ENCODE data around the gene OR1L8.
"Not testable (repeated sequence)": the region's sequence is repeated elsewhere in the genome, so short reads cannot be mapped to it uniquely, and the experiment has no call there.

Gene OR1L8

GRCh38 chr9:122552812-122553211, 30.4 kb downstream of the OR1L8 start, which contains the start of gene OR1N2:
TSS of gene OR1N2 (plus strand) at chr9:122553112. CDS start at chr9:122553212, 100 bp downstream.
- H3K4me1 ChIP-seq (ENCODE audit: control insufficient read depth in 1 of 2, insufficient read depth in 2 of 2, low read length in 2 of 2): no peaks in the 10 kb centered on the region
- no peak within 1 kb of the TSS for H3K4me3 ChIP-seq (ENCODE audit: low read depth in 1 of 2, low read length in 2 of 2)
- no peaks in the 10 kb centered on the region for H3K36me3 ChIP-seq (ENCODE audit: control insufficient read depth in 1 of 2, insufficient read depth in 2 of 2, low read length in 2 of 2)
- H3K27ac ChIP-seq (ENCODE audit: low read length): no peak within 1 kb of the TSS
- H3K27me3 ChIP-seq (ENCODE audit: low read depth, low read length): no peaks in the 10 kb centered on the region
- H3K9me3 ChIP-seq (ENCODE audit: control insufficient read depth in 1 of 2, low read length in 2 of 2): no peaks in the 10 kb centered on the region

- H3K27ac ChIP-seq (ENCODE audit: low read length): no peak overlapping the region
- no peaks in the 10 kb centered on the region for H3K4me1 ChIP-seq (ENCODE audit: control insufficient read depth in 1 of 2, insufficient read depth in 2 of 2, low read length in 2 of 2)
- no peaks in the 10 kb centered on the region for H3K27me3 ChIP-seq (ENCODE audit: low read depth, low read length)
- H3K4me3 ChIP-seq (ENCODE audit: low read depth in 1 of 2, low read length in 2 of 2): no peak overlapping the region
- H3K9me3 ChIP-seq (ENCODE audit: control insufficient read depth in 1 of 2, low read length in 2 of 2): no peaks in the 10 kb centered on the region
- H3K36me3 ChIP-seq (ENCODE audit: control insufficient read depth in 1 of 2, insufficient read depth in 2 of 2, low read length in 2 of 2): no peaks in the 10 kb centered on the region
Measured at GRCh38 chr9:122551371-122551770, 31.8 kb downstream of the OR1L8 start.

GRCh38 chr9:122546196-122546595, 37.0 kb downstream of the OR1L8 start:
- H3K4me1 ChIP-seq (ENCODE audit: control insufficient read depth in 1 of 2, insufficient read depth in 2 of 2, low read length in 2 of 2): no peaks in the 10 kb centered on the region
- H3K4me3 ChIP-seq (ENCODE audit: low read depth in 1 of 2, low read length in 2 of 2): no peak overlapping the region
- no peaks in the 10 kb centered on the region for H3K27me3 ChIP-seq (ENCODE audit: low read depth, low read length)
- H3K36me3 ChIP-seq (ENCODE audit: control insufficient read depth in 1 of 2, insufficient read depth in 2 of 2, low read length in 2 of 2): no peaks in the 10 kb centered on the region
- H3K9me3 ChIP-seq (ENCODE audit: control insufficient read depth in 1 of 2, low read length in 2 of 2): no peaks in the 10 kb centered on the region
- H3K27ac ChIP-seq (ENCODE audit: low read length): no peak overlapping the region

DNA sequence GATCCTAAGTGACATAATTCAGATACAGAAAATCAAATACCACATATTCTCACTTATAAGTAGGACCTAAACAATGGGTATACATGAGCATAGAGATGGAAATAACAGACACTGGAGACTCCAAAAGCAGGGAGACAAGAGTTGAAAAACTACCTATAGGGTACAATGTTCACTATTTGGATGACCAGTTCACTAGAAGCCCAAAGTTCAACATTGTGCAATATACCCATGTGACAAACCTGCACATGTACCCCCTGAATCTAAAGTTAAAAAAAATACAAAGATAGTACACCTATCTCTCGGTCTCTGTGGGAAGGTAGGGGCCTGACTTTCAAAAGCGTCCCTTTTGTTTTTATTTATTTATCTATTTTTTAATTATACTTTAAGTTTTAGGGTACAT, 44.4 kb downstream of the OR1L8 start:
- no peaks in the 10 kb centered on the region for H3K36me3 ChIP-seq (ENCODE audit: control insufficient read depth in 1 of 2, insufficient read depth in 2 of 2, low read length in 2 of 2)
- H3K4me3 ChIP-seq (ENCODE audit: low read depth in 1 of 2, low read length in 2 of 2): no peak overlapping the region
- H3K9me3 ChIP-seq (ENCODE audit: control insufficient read depth in 1 of 2, low read length in 2 of 2): no peaks in the 10 kb centered on the region
- no peak overlapping the region for H3K27ac ChIP-seq (ENCODE audit: low read length)
- H3K27me3 ChIP-seq (ENCODE audit: low read depth, low read length): no peaks in the 10 kb centered on the region
- H3K4me1 ChIP-seq (ENCODE audit: control insufficient read depth in 1 of 2, insufficient read depth in 2 of 2, low read length in 2 of 2): no peaks in the 10 kb centered on the region

DNA sequence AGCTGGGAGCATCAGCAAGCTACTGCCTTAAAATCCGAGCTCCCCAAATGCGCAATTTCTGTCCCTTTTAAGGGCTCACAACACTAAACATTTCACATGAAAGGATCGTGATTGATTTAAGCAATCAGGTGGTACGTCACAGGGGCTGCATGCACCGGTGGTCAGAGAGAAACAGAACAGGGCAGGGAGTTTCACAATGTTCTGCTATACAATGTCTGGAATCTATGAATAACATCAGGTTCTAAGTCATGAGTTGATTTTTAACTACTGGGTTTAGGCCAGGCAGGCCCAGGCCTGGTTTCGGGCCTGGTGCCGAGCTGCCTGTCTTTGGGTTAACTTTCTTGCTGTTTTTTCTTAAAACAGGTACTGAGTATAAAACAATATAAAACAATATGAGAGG, 46.1 kb downstream of the OR1L8 start:
- H3K4me1 ChIP-seq (ENCODE audit: control insufficient read depth in 1 of 2, insufficient read depth in 2 of 2, low read length in 2 of 2); H3K4me3 ChIP-seq (ENCODE audit: low read depth in 1 of 2, low read length in 2 of 2); H3K36me3 ChIP-seq (ENCODE audit: control insufficient read depth in 1 of 2, insufficient read depth in 2 of 2, low read length in 2 of 2); H3K27me3 ChIP-seq (ENCODE audit: low read depth, low read length); H3K27ac ChIP-seq (ENCODE audit: low read length); H3K9me3 ChIP-seq (ENCODE audit: control insufficient read depth in 1 of 2, low read length in 2 of 2): not testable (repeated sequence)

GRCh38 chr9:122536134-122536533, 47.0 kb downstream of the OR1L8 start:
- Histone ChIP-seq H3K4me1 (ENCODE audit: control insufficient read depth in 1 of 2, insufficient read depth in 2 of 2, low read length in 2 of 2) (no peaks in the 10 kb centered on the region), H3K4me3 (ENCODE audit: low read depth in 1 of 2, low read length in 2 of 2) (no peak overlapping the region), H3K27me3 (ENCODE audit: low read depth, low read length) (no peaks in the 10 kb centered on the region), H3K27ac (ENCODE audit: low read length) (no peak overlapping the region), H3K36me3 (ENCODE audit: control insufficient read depth in 1 of 2, insufficient read depth in 2 of 2, low read length in 2 of 2) (no peaks in the 10 kb centered on the region), H3K9me3 (ENCODE audit: control insufficient read depth in 1 of 2, low read length in 2 of 2) (no peaks in the 10 kb centered on the region)

DNA sequence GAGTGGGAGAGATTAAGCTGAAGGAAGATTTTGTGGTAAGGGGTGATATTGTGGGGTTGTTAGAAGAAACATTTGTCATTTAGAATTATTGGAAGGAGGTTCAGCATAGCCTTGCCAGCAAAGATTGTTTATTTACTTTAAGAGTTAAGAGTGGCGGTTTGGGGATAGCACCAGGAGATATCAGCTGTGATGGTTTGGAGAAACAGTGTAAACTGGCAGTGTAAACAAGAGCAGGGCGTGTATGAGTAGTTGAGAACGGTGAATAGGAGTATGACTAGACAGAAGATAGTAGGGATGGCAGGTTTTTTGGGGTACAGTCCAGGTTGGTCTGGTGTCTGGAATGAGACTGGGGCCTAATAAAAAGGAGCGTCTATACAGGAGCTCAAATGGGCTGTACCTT, 52.0 kb downstream of the OR1L8 start:
- H3K36me3 ChIP-seq (ENCODE audit: control insufficient read depth in 1 of 2, insufficient read depth in 2 of 2, low read length in 2 of 2); H3K9me3 ChIP-seq (ENCODE audit: control insufficient read depth in 1 of 2, low read length in 2 of 2); H3K4me1 ChIP-seq (ENCODE audit: control insufficient read depth in 1 of 2, insufficient read depth in 2 of 2, low read length in 2 of 2); H3K27ac ChIP-seq (ENCODE audit: low read length); H3K27me3 ChIP-seq (ENCODE audit: low read depth, low read length); H3K4me3 ChIP-seq (ENCODE audit: low read depth in 1 of 2, low read length in 2 of 2): not testable (repeated sequence)

DNA sequence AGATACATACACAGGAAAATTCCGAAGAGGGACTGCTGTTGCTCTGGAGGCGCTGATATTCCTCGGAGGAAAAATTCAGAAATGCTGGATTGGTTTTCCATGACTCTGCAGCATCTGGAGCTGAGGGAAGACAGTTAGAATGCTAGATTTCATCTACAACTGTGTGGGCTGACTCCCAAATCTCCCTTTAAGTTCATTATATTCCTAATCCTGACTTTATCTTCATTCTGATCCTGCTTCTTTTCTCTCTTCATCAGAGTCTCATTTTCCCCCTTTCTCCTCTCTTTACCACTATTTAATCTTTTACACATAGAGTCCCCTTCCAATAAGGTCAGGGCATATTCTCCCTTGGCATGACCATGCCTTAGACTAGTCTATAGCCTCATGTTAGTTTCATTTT, 56.0 kb downstream of the OR1L8 start, which contains the start of gene OR1N1:
TSS of gene OR1N1 (minus strand) at position 101 of the 400 bp plus-strand sequence. CDS start at position 101, 0 bp downstream.
- Histone ChIP-seq H3K4me3 (ENCODE audit: low read depth in 1 of 2, low read length in 2 of 2) (no peak within 1 kb of the TSS), H3K27me3 (ENCODE audit: low read depth, low read length) (no peaks in the 10 kb centered on the region), H3K9me3 (ENCODE audit: control insufficient read depth in 1 of 2, low read length in 2 of 2) (no peaks in the 10 kb centered on the region)

DNA sequence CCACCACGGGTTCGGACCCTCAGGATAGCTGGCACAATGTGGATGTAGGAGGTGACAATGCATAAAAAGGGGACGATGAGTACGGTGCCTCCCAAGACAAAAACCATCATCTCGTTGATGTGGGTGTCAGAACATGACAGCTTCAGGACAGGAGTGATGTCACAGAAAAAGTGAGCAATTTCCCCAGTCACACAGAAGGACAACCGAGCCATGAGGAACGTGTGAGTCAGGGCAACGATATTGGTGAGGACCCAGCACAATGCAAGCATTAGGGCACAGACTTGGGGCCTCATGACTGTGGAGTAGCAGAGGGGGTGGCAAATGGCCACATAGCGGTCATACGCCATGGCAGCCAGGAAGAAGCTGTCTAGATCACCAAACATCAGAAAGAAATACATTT, 56.6 kb downstream of the OR1L8 start:
- no peaks in the 10 kb centered on the region for H3K9me3 ChIP-seq (ENCODE audit: control insufficient read depth in 1 of 2, low read length in 2 of 2)
- no peaks in the 10 kb centered on the region for H3K27me3 ChIP-seq (ENCODE audit: low read depth, low read length)
- H3K36me3 ChIP-seq (ENCODE audit: control insufficient read depth in 1 of 2, insufficient read depth in 2 of 2, low read length in 2 of 2): no peaks in the 10 kb centered on the region

More for the DNA sequence above, 56.0 kb downstream of the OR1L8 start, which contains the start of gene OR1N1:
- Histone ChIP-seq H3K4me1 (ENCODE audit: control insufficient read depth in 1 of 2, insufficient read depth in 2 of 2, low read length in 2 of 2) (no peaks in the 10 kb centered on the region), H3K36me3 (ENCODE audit: control insufficient read depth in 1 of 2, insufficient read depth in 2 of 2, low read length in 2 of 2) (no peaks in the 10 kb centered on the region), H3K27ac (ENCODE audit: low read length) (no peak within 1 kb of the TSS)

GRCh38 chr9:122519376-122519775, 63.8 kb downstream of the OR1L8 start:
- H3K36me3 ChIP-seq (ENCODE audit: control insufficient read depth in 1 of 2, insufficient read depth in 2 of 2, low read length in 2 of 2): no peaks in the 10 kb centered on the region
- H3K27me3 ChIP-seq (ENCODE audit: low read depth, low read length): no peaks in the 10 kb centered on the region
- no peak overlapping the region for H3K27ac ChIP-seq (ENCODE audit: low read length)

More for the DNA sequence above, 56.6 kb downstream of the OR1L8 start:
- Histone ChIP-seq H3K4me1 (ENCODE audit: control insufficient read depth in 1 of 2, insufficient read depth in 2 of 2, low read length in 2 of 2) (no peaks in the 10 kb centered on the region), H3K4me3 (ENCODE audit: low read depth in 1 of 2, low read length in 2 of 2) (no peak overlapping the region), H3K27ac (ENCODE audit: low read length) (no peak overlapping the region)

GRCh38 chr9:122518841-122519240, 64.3 kb downstream of the OR1L8 start, which contains the start of gene OR1J4:
TSS of gene OR1J4 (plus strand) at chr9:122519141. CDS start at chr9:122519141, 0 bp downstream.
- Histone ChIP-seq H3K27me3 (ENCODE audit: low read depth, low read length) (no peaks in the 10 kb centered on the region), H3K4me1 (ENCODE audit: control insufficient read depth in 1 of 2, insufficient read depth in 2 of 2, low read length in 2 of 2) (no peaks in the 10 kb centered on the region), H3K9me3 (ENCODE audit: control insufficient read depth in 1 of 2, low read length in 2 of 2) (no peaks in the 10 kb centered on the region), H3K27ac (ENCODE audit: low read length) (no peak within 1 kb of the TSS), H3K36me3 (ENCODE audit: control insufficient read depth in 1 of 2, insufficient read depth in 2 of 2, low read length in 2 of 2) (no peaks in the 10 kb centered on the region), H3K4me3 (ENCODE audit: low read depth in 1 of 2, low read length in 2 of 2) (no peak within 1 kb of the TSS)

More at GRCh38 chr9:122519376-122519775, 63.8 kb downstream of the OR1L8 start:
- Histone ChIP-seq H3K9me3 (ENCODE audit: control insufficient read depth in 1 of 2, low read length in 2 of 2) (no peaks in the 10 kb centered on the region), H3K4me3 (ENCODE audit: low read depth in 1 of 2, low read length in 2 of 2) (no peak overlapping the region), H3K4me1 (ENCODE audit: control insufficient read depth in 1 of 2, insufficient read depth in 2 of 2, low read length in 2 of 2) (no peaks in the 10 kb centered on the region)

DNA sequence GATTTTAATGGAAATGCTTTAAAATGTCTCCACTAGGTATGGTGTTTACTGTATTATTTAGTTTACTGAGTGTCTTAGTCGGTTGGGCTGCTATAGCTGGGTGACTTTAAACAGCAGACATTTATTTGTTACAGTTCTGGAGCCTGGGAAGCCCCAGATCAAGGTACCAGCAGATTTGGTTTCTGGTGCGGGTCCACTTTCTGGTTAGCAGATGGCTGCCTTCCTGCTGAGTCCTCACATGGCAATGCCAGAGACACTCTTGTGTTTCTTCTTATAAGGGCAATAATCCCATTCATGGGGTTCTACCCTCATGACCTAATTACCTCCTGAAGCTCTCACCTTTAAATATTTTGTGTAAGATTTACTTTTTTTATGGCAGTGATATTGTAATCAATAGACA, 65.0 kb downstream of the OR1L8 start:
- Histone ChIP-seq H3K9me3 (ENCODE audit: control insufficient read depth in 1 of 2, low read length in 2 of 2) (no peaks in the 10 kb centered on the region), H3K4me1 (ENCODE audit: control insufficient read depth in 1 of 2, insufficient read depth in 2 of 2, low read length in 2 of 2) (no peaks in the 10 kb centered on the region), H3K4me3 (ENCODE audit: low read depth in 1 of 2, low read length in 2 of 2) (no peak overlapping the region), H3K27ac (ENCODE audit: low read length) (no peak overlapping the region), H3K36me3 (ENCODE audit: control insufficient read depth in 1 of 2, insufficient read depth in 2 of 2, low read length in 2 of 2) (no peaks in the 10 kb centered on the region), H3K27me3 (ENCODE audit: low read depth, low read length) (no peaks in the 10 kb centered on the region)
